Tibial nerve (tissue), 4 donors: ENCODE measurements around the gene POLR2M.

ENCODE experiments used
- EP300 ChIP-seq, 2 donors: sonication (generic); formaldehyde crosslinking; IDR thresholded peaks; one replicate each; pipeline ENCODE4 v1.6.1; 2017; ENCODE audit warnings: antibody characterized with exemption in 2 of 2, mild to moderate bottlenecking in 1 of 2
- POLR2A ChIP-seq, 2 donors: fragments of 450-650 bp; IDR thresholded peaks; one replicate each; pipeline ENCODE4 v1.6.1; 2017; ENCODE audit warnings: antibody characterized with exemption in 2 of 2, mild to moderate bottlenecking in 2 of 2, moderate library complexity in 2 of 2
- TF ChIP-seq, protein P1 (sequence below), 5 experiments: fragments of 200-600 bp in 3 of 5; fragments of 450-650 bp in 2 of 5; sonication (generic) in 3 of 5; IDR thresholded peaks; one replicate each; pipeline ENCODE4 v1.5.1; 2016 to 2019; ENCODE audit warnings: antibody characterized with exemption in 5 of 5, mild to moderate bottlenecking in 3 of 5, moderate library complexity in 2 of 5

GRCh38 chr15:57662802-57663201, 43.7 kb upstream of the POLR2M start:
- TF ChIP-seq, protein P1, sequence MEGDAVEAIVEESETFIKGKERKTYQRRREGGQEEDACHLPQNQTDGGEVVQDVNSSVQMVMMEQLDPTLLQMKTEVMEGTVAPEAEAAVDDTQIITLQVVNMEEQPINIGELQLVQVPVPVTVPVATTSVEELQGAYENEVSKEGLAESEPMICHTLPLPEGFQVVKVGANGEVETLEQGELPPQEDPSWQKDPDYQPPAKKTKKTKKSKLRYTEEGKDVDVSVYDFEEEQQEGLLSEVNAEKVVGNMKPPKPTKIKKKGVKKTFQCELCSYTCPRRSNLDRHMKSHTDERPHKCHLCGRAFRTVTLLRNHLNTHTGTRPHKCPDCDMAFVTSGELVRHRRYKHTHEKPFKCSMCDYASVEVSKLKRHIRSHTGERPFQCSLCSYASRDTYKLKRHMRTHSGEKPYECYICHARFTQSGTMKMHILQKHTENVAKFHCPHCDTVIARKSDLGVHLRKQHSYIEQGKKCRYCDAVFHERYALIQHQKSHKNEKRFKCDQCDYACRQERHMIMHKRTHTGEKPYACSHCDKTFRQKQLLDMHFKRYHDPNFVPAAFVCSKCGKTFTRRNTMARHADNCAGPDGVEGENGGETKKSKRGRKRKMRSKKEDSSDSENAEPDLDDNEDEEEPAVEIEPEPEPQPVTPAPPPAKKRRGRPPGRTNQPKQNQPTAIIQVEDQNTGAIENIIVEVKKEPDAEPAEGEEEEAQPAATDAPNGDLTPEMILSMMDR (IDR thresholded peaks at IDR 0.05), result no peak
- no peak for TF ChIP-seq POLR2A (IDR thresholded peaks at IDR 0.05)
- no peak for TF ChIP-seq EP300 (IDR thresholded peaks at IDR 0.05)
